HepG2 (cell line): Measurements from ENCODE around the gene NEDD8. TPM values are rescaled to one million over a fixed set of nuclear protein-coding genes. Genes with fewer than 3 reads are reported as not detected.

ENCODE experiments used
- HNRNPUL1 ChIP-seq: fragments of 200-400 bp; formaldehyde crosslinking; IDR thresholded peaks from 2 replicates; pipeline ENCODE4 v1.6.1; 2017; ENCODE audit warnings: low read depth, mild to moderate bottlenecking, low read length, moderate library complexity
- JUND ChIP-seq: sonication (generic); formaldehyde crosslinking; IDR thresholded peaks from 2 replicates; pipeline ENCODE4 v1.8.0; 2022; ENCODE audit warnings: mild to moderate bottlenecking, missing genetic modification reagents
- MED13 ChIP-seq: sonication (generic); formaldehyde crosslinking; IDR thresholded peaks from 2 replicates; pipeline ENCODE4 v1.5.0; 2020; ENCODE audit warnings: missing genetic modification reagents
- MYC ChIP-seq: sonication (generic); formaldehyde crosslinking; IDR thresholded peaks from 2 replicates; pipeline ENCODE4 v1.9.0; 2021; ENCODE audit warnings: missing genetic modification reagents, borderline replicate concordance
- PRMT3 ChIP-seq: sonication (generic); formaldehyde crosslinking; IDR thresholded peaks from 2 replicates; pipeline ENCODE4 v1.8.1; 2022; ENCODE audit warnings: low read depth, mild to moderate bottlenecking, moderate library complexity, missing genetic modification reagents, borderline replicate concordance
- REL ChIP-seq: sonication (generic); formaldehyde crosslinking; conservative IDR thresholded peaks from 2 replicates; pipeline ENCODE4 v1.8.0; 2022; ENCODE audit warnings: mild to moderate bottlenecking, missing genetic modification reagents, moderate library complexity
- SIX4 ChIP-seq: sonication (generic); formaldehyde crosslinking; IDR thresholded peaks from 2 replicates; pipeline ENCODE4 v1.4.0; 2020; ENCODE audit warnings: missing genetic modification reagents
- ZFP36L2 ChIP-seq: sonication (generic); formaldehyde crosslinking; IDR thresholded peaks from 2 replicates; pipeline ENCODE4 v1.4.0; 2020; ENCODE audit warnings: missing genetic modification reagents
- ZNF550 ChIP-seq: sonication (generic); formaldehyde crosslinking; IDR thresholded peaks from 2 replicates; pipeline ENCODE4 v1.4.0; 2020; ENCODE audit warnings: mild to moderate bottlenecking, missing genetic modification reagents, borderline replicate concordance
- ZNF564 ChIP-seq: sonication (generic); formaldehyde crosslinking; IDR thresholded peaks from 2 replicates; pipeline ENCODE4 v1.8.1; 2023; ENCODE audit warnings: mild to moderate bottlenecking, missing genetic modification reagents
- polyA plus RNA-seq, 8 experiments: library from polyadenylated mRNA; depleted of rRNA in 3 of 8; stranded (reverse) in 7 of 8; unstranded in 1 of 8; fragments of >200 nt; fragmentation: Illumina TruSeq in 4 of 8; extraction: Trizol in 4 of 8; gene quantifications; 2 replicates each; pipeline versions ENCODE4 v1.2.1 to v1.2.3, GENCODE V29; 2011 to 2016; ENCODE audit warnings: low read depth in 4 of 8, missing spikeins in 1 of 8, mixed read lengths in 1 of 8; ENCODE audit not compliant: insufficient read depth in 1 of 8
- total RNA-seq, 5 experiments: library from RNA; depleted of rRNA; stranded (reverse); fragments of >200 nt; fragmentation: Illumina TruSeq; extraction: Trizol; gene quantifications; 2 replicates each; pipeline ENCODE4 v1.2.3, GENCODE V29; 2016; ENCODE audit warnings: low read depth in 1 of 5
- TF ChIP-seq, protein P1 (sequence below): sonication (generic); formaldehyde crosslinking; IDR thresholded peaks from 2 replicates; pipeline ENCODE4 v1.4.0; 2020; ENCODE audit warnings: missing genetic modification reagents
- TF ChIP-seq, protein P2 (sequence below): IDR thresholded peaks from 2 replicates; pipeline ENCODE4 v1.6.1; 2018; ENCODE audit warnings: missing genetic modification reagents, mild to moderate bottlenecking, missing compliant biosample characterization
- TF ChIP-seq, protein P3 (sequence below): sonication (generic); formaldehyde crosslinking; IDR thresholded peaks from 2 replicates; pipeline ENCODE4 v1.8.0; 2022; ENCODE audit warnings: mild to moderate bottlenecking, missing genetic modification reagents
- TF ChIP-seq, protein P4 (sequence below): sonication (generic); formaldehyde crosslinking; IDR thresholded peaks from 2 replicates; pipeline ENCODE4 v1.8.0; 2023; ENCODE audit warnings: mild to moderate bottlenecking, missing genetic modification reagents
- TF ChIP-seq, protein P5 (sequence below): fragments of 450-650 bp; IDR thresholded peaks from 2 replicates; pipeline ENCODE4 v1.6.1; 2017; ENCODE audit warnings: mild to moderate bottlenecking
- TF ChIP-seq, protein P6 (sequence below): sonication (generic); formaldehyde crosslinking; conservative IDR thresholded peaks from 2 replicates; pipeline ENCODE4 v1.4.0; 2020; ENCODE audit warnings: mild to moderate bottlenecking, missing genetic modification reagents, moderate library complexity

NEDD8 gene
- total and polyA plus RNA-seq, 2 of the 13 experiments (the other 11 are each of a cell fraction or from before 2014, with no cell fraction given), result 535 to 713 TPM

DNA sequence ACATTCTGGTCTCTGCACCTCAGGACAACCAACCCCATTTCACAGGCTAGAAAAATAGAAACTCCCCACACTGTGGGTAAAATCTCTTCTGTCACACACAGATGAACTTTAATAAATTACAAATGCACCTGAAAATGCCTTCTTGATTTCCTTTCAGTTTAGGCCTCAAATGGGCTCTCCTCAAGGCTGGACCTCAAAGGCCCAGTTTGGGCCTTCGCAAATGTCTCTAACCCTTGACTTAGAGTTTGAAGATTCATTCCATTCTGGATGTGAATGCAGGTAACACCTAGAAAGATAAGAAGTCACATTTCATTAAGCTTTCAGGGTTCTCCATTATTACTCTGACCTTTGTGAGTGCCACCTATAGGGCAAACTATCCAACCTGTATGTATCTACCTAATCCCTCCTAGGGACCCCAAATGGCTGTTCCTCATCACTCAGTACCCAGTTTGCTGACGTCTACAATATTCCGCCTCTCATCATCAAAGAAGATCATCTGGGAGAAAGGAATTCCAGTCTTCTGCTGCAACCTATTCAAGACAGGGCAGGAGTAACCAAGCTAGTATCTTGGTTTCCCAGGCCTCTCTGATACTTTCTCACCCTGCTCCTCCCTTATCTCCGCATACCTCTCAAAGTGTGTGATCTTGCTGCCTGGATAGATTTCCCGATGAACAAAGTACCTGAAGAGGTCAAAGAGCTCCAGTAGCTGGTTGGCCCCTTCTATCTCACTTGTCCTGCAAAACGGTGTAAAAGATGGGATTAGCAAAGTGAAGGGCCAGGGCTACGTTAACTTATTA is 18.1 kb downstream of the NEDD8 start (continued):
- TF ChIP-seq REL, result no peak
- no peak for TF ChIP-seq PRMT3 (CRISPR knock-in tag)
- TF ChIP-seq ZNF550 (CRISPR knock-in tag), result no peak
- TF ChIP-seq, protein P1, sequence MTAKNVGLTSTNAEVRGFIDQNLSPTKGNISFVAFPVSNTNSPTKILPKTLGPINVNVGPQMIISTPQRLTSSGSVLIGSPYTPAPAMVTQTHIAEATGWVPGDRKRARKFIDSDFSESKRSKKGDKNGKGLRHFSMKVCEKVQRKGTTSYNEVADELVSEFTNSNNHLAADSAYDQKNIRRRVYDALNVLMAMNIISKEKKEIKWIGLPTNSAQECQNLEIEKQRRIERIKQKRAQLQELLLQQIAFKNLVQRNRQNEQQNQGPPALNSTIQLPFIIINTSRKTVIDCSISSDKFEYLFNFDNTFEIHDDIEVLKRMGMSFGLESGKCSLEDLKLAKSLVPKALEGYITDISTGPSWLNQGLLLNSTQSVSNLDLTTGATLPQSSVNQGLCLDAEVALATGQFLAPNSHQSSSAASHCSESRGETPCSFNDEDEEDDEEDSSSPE (CRISPR knock-in tag), result no peak; the same call in 1 of the 2 replicates
- TF ChIP-seq MED13 (CRISPR knock-in tag), result no peak
- TF ChIP-seq SIX4 (CRISPR knock-in tag), result no peak
- no peak for TF ChIP-seq ZNF564 (CRISPR knock-in tag)
- TF ChIP-seq MYC (CRISPR knock-in tag), result no peak
- TF ChIP-seq, protein P2, sequence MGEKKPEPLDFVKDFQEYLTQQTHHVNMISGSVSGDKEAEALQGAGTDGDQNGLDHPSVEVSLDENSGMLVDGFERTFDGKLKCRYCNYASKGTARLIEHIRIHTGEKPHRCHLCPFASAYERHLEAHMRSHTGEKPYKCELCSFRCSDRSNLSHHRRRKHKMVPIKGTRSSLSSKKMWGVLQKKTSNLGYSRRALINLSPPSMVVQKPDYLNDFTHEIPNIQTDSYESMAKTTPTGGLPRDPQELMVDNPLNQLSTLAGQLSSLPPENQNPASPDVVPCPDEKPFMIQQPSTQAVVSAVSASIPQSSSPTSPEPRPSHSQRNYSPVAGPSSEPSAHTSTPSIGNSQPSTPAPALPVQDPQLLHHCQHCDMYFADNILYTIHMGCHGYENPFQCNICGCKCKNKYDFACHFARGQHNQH (CRISPR knock-in tag), result no peak; the same call in 1 of the 2 replicates
- TF ChIP-seq, protein P3, sequence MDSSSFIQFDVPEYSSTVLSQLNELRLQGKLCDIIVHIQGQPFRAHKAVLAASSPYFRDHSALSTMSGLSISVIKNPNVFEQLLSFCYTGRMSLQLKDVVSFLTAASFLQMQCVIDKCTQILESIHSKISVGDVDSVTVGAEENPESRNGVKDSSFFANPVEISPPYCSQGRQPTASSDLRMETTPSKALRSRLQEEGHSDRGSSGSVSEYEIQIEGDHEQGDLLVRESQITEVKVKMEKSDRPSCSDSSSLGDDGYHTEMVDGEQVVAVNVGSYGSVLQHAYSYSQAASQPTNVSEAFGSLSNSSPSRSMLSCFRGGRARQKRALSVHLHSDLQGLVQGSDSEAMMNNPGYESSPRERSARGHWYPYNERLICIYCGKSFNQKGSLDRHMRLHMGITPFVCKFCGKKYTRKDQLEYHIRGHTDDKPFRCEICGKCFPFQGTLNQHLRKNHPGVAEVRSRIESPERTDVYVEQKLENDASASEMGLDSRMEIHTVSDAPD (CRISPR knock-in tag), result no peak
- TF ChIP-seq, protein P4, sequence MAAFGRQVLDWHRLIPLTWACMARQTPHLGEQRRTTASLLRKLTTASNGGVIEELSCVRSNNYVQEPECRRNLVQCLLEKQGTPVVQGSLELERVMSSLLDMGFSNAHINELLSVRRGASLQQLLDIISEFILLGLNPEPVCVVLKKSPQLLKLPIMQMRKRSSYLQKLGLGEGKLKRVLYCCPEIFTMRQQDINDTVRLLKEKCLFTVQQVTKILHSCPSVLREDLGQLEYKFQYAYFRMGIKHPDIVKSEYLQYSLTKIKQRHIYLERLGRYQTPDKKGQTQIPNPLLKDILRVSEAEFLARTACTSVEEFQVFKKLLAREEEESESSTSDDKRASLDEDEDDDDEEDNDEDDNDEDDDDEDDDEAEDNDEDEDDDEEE (CRISPR knock-in tag), result 0 out of 2 replicates have a peak, but pooled peaks have one; percentile 13
- TF ChIP-seq ZFP36L2 (CRISPR knock-in tag), result no peak
- no peak for TF ChIP-seq HNRNPUL1
- TF ChIP-seq, protein P5, sequence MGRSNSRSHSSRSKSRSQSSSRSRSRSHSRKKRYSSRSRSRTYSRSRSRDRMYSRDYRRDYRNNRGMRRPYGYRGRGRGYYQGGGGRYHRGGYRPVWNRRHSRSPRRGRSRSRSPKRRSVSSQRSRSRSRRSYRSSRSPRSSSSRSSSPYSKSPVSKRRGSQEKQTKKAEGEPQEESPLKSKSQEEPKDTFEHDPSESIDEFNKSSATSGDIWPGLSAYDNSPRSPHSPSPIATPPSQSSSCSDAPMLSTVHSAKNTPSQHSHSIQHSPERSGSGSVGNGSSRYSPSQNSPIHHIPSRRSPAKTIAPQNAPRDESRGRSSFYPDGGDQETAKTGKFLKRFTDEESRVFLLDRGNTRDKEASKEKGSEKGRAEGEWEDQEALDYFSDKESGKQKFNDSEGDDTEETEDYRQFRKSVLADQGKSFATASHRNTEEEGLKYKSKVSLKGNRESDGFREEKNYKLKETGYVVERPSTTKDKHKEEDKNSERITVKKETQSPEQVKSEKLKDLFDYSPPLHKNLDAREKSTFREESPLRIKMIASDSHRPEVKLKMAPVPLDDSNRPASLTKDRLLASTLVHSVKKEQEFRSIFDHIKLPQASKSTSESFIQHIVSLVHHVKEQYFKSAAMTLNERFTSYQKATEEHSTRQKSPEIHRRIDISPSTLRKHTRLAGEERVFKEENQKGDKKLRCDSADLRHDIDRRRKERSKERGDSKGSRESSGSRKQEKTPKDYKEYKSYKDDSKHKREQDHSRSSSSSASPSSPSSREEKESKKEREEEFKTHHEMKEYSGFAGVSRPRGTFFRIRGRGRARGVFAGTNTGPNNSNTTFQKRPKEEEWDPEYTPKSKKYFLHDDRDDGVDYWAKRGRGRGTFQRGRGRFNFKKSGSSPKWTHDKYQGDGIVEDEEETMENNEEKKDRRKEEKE, result no peak
- TF ChIP-seq, protein P6, sequence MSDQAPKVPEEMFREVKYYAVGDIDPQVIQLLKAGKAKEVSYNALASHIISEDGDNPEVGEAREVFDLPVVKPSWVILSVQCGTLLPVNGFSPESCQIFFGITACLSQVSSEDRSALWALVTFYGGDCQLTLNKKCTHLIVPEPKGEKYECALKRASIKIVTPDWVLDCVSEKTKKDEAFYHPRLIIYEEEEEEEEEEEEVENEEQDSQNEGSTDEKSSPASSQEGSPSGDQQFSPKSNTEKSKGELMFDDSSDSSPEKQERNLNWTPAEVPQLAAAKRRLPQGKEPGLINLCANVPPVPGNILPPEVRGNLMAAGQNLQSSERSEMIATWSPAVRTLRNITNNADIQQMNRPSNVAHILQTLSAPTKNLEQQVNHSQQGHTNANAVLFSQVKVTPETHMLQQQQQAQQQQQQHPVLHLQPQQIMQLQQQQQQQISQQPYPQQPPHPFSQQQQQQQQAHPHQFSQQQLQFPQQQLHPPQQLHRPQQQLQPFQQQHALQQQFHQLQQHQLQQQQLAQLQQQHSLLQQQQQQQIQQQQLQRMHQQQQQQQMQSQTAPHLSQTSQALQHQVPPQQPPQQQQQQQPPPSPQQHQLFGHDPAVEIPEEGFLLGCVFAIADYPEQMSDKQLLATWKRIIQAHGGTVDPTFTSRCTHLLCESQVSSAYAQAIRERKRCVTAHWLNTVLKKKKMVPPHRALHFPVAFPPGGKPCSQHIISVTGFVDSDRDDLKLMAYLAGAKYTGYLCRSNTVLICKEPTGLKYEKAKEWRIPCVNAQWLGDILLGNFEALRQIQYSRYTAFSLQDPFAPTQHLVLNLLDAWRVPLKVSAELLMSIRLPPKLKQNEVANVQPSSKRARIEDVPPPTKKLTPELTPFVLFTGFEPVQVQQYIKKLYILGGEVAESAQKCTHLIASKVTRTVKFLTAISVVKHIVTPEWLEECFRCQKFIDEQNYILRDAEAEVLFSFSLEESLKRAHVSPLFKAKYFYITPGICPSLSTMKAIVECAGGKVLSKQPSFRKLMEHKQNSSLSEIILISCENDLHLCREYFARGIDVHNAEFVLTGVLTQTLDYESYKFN (CRISPR knock-in tag), result no peak
- 0 out of 2 replicates have a peak, but pooled peaks have one; percentile 1 for TF ChIP-seq JUND (CRISPR knock-in tag)
